HFF-Myc (cell line): ENCODE results near the gene C2CD5.
"Not testable (repeated sequence)": the region's sequence is repeated elsewhere in the genome, so short reads cannot be mapped to it uniquely, and the experiment has no call there.

Experiments used
- DNase-seq: peaks from one replicate; pipeline ENCODE4 v3.0.0-alpha.2; 2011; ENCODE audit warnings: low read depth; ENCODE audit errors: extremely low read depth
- H3K4me3 ChIP-seq: replicated peaks from 2 replicates; pipeline ENCODE4 v1.5.1; 2011; ENCODE audit warnings: low read depth, mild to moderate bottlenecking, control low read depth, low read length
- TF ChIP-seq, protein P1 (sequence below): IDR thresholded peaks from 2 replicates; pipeline ENCODE4 v1.5.1; 2012; ENCODE audit warnings: mild to moderate bottlenecking, low read depth, low read length, control low read depth; ENCODE audit errors: missing control alignments

Gene C2CD5

DNA sequence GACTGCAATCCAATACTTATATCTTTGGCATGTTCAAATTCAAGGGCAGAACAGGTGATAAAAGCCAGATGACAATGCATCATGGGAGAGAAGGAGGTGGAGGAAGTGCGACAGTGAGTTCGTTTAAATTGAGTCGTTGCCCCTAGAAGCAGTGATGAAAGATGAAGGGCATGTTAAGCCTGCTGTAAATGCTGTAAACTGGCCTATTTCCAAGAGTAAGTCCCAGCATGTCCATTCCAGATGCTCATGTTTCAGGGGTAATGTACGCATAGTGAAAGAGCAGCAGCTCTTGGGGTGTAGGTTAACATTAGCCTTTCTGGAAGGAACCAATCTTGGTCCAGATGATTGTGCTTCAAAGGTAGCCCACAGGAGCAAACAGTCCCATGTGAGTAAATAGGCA is 97.1 kb downstream of the C2CD5 start:
- TF ChIP-seq, protein P1, sequence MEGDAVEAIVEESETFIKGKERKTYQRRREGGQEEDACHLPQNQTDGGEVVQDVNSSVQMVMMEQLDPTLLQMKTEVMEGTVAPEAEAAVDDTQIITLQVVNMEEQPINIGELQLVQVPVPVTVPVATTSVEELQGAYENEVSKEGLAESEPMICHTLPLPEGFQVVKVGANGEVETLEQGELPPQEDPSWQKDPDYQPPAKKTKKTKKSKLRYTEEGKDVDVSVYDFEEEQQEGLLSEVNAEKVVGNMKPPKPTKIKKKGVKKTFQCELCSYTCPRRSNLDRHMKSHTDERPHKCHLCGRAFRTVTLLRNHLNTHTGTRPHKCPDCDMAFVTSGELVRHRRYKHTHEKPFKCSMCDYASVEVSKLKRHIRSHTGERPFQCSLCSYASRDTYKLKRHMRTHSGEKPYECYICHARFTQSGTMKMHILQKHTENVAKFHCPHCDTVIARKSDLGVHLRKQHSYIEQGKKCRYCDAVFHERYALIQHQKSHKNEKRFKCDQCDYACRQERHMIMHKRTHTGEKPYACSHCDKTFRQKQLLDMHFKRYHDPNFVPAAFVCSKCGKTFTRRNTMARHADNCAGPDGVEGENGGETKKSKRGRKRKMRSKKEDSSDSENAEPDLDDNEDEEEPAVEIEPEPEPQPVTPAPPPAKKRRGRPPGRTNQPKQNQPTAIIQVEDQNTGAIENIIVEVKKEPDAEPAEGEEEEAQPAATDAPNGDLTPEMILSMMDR, result no peak
- DNase-seq, result peak; percentile 21
- no peak overlapping the region for H3K4me3 ChIP-seq

DNA sequence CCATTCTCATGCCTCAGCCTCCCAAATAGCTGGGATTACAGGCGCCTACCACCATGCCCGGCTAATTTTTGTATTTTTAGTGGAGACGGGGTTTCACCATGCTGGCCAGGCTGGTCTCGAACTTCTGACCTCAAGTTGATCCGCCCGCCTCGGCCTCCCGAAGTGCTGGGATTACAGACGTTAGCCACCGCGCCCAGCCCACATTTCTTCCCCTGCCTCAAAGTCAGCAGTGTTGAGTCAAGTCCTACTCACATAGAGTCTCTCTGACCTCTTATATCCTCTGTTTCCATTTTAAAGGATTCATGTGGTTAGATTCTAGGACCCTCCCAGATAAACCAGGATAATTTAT is 100.1 kb downstream of the C2CD5 start:
- DNase-seq, H3K4me3 ChIP-seq: not testable (repeated sequence)

DNA sequence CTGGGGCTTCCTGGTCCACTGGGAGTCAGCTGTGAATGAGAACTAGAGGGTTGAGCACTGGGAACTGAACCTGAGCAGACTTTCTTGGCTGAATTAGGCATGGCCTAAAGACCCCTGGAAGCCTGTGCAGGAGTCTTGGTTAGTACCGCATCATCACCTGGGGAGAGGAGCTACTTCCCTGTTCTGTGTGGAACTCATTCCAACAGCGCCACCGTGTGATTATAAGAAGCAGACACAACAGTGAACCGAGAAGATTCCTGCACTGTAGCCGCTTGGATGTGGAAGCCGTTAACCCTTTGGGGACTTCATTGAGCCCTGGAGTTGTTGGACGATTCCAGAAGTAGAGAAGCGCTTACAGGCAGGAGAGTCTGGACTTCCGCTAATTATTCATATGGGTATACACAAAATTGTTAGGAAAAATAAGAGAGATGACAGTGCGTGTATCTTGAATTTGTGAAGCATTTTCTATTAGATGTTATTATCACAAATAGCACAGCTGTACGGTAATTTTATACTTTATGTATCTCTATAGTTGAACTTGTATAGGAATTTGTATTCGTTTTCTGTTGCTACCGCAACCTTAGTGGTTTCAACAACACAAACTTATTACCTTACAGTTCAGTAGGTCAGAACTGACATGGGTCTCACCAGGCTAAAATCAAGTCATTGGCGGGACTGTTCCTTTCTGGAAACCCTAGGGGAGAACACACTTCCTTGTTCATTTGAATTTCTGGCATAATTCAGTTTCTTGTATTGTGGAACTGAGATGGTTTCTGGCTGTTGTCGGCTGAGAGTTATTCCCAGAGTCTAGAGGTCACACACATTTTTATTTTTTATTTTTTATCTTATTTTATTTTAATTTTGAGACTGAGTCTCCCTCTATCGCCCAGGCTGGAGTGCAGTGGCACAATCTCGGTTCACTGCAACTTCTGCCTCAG is 100.7 kb downstream of the C2CD5 start:
- no peak overlapping the region for H3K4me3 ChIP-seq
- TF ChIP-seq, protein P1, result peak; percentile 73

DNA sequence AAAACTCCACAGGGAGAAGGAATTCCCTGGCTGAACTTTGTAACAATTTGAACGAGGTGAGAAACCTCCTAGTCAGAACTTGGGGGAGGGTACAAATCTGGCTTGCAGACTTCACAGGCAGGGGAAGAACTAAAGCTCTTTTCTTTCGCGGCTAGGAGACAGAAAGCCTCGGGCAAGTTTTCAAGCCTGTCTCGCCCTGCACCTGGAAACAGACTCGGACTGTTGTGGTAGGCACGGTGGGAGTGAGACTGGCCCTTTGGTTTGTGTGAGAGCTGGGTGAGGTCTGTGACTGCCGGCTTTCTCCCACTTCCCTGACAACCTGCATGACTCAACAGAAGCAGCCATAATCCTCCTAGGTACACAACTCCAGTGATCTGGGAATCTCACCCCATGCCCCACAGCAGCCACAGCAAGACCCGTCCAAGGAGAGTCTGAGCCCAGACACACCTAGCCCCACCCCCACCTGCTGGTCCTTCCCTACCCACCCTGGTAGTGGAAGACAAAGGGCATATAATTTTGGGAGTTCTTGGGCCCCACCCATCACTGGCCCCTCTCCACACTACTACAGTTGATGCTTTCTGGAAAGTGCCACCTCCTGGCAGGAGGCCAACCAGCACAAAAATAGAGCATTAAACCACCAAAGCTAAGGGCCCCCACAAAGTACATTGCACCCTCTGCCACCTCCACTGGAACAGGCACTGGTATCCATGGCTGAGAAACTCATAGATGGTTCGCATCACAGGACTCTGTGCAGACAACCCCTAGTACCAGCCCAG is 107.1 kb downstream of the C2CD5 start:
- no peak overlapping the region for H3K4me3 ChIP-seq
- TF ChIP-seq, protein P1, result no peak
- DNase-seq, result no peak

More for the DNA sequence above, 100.7 kb downstream of the C2CD5 start:
- DNase-seq, result peak; percentile 44

DNA sequence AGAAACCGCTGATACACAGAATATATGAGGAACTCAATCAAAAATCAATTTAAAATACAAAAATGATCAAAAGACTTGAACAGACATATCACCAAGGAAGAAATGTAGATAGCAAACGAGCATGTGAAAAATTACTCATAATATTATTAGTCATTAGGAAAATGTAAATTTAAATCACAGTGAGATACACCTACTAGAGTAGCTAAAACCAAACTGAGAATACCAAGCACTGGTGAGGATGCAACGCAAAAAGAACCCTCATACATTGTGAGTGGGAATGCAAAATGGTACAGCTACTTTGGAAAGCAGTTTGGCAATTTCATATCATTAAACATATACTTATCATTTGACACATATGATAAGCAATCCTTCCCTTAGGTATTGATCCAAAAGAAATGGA is 108.8 kb downstream of the C2CD5 start:
- no peak for DNase-seq
- TF ChIP-seq, protein P1, result no peak
- H3K4me3 ChIP-seq, result no peak overlapping the region

DNA sequence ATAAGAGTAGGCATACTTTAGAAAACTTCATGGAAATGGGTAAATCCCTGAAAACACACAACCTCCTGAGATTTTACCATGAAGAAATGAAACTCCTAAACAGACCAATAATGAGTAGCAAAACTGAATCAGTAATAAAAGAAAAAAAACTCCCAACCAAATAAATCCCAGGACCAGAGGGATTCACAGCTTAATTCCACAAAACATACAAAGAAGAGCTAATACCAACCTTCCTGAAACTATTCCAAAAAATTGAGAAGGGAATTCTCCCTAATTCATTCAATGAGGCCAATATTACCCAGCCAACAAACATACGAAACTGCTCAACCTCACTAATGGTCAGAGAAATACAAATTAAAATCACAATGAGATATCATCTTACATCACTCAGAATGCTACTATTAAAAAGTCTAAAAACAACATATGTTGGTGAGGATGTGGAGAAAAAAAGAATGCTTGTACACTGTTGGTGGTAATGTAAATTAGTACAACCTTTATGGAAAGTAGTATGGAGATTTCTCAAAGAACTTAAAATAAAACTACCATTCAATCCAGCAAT is 112.6 kb downstream of the C2CD5 start:
- DNase-seq, result no peak
- TF ChIP-seq, protein P1, result no peak
- H3K4me3 ChIP-seq, result no peak overlapping the region

DNA sequence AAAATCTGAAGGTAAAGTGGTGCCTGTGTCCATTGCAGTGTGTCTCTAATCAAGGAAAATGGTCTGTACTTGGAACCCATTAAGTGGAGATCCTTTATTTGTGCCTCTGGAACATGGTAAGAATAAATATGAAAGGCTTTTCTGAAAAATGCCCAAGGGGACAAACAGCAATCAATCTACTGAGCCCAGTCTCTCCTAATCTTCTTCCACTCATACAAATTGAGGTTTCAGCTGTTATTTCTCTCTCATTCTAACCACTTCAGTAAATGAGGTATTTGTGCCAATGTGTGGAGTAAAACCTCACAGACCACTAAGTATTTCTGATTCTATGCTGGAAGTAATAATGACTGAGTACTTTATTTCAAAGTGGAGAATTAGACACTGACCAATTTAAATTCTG is 127.5 kb downstream of the C2CD5 start:
- no peak overlapping the region for H3K4me3 ChIP-seq
- TF ChIP-seq, protein P1, result no peak
- DNase-seq, result no peak
